GM03348 (cell line): Measurements from ENCODE around the gene FAM50A.

Experiments used
- DNase-seq: peaks from one replicate; pipeline ENCODE4 v3.0.0; 2012; ENCODE audit warnings: low spot score

FAM50A gene

DNA sequence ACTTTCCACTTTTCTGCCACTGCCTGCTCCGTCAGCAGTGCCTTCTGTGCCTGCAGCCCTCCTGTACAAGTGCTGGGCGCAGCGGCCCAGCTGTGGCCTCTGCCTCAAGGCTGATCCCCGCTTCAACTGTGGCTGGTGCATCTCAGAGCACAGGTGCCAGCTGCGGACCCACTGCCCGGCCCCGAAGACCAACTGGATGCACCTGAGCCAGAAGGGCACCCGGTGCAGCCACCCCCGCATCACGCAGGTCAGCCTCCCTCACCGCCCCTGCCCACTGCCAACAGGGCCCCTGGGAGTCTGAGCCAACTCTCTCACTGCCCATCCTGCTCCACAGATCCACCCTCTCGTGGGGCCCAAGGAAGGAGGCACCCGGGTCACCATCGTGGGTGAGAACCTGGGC, 21.7 kb downstream of the FAM50A start:
- no peak for DNase-seq

DNA sequence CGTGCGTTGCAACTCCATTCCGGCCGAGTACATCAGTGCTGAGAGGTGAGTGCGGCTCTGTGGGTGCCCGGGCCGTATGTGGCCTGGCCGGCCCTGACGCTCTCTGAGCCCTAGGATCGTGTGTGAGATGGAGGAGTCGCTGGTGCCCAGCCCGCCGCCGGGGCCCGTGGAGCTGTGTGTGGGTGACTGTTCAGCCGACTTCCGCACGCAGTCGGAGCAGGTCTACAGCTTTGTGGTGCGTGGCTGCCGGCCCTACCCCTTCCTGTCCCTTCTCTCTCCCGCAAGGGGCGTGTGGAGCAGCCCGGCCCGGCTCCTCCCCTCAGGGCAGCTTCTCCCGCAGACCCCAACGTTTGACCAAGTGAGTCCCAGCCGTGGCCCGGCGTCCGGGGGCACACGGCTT, 22.1 kb downstream of the FAM50A start:
- no peak for DNase-seq

DNA sequence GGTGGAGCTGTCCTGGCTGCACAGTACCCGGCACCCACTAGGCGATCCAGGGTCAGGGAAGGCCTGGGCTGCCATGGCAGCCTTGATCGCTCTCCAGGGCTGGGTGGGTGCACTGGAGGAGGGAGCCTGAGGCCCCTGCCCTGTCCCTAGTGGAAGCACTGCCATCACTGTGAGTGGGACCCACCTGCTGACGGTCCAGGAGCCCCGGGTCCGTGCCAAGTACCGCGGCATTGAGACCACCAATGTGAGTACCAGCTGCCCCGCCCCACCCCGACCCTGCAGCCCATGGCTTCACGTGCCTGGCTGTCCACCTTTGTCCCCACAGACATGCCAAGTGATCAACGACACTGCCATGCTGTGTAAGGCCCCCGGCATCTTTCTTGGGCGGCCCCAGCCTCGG, 23.0 kb downstream of the FAM50A start:
- no peak for DNase-seq

- no peak for DNase-seq
Measured at GRCh38 chrX:154467556-154467955, 23.6 kb downstream of the FAM50A start.

DNA sequence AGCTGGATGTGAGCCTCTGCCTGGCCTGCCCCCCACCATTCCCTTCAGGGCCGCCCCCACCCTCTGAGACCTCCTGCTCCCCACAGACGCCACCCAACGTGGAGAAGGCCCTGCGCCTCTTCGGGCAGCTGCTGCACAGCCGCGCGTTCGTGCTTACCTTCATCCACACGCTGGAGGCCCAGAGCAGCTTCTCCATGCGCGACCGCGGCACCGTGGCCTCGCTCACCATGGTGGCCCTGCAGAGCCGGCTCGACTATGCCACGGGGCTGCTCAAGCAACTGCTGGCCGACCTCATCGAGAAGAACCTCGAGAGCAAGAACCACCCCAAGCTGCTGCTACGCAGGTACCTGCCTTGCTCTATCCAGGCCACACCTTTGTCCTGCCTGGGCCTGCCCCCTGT, 24.3 kb downstream of the FAM50A start:
- DNase-seq, result no peak

DNA sequence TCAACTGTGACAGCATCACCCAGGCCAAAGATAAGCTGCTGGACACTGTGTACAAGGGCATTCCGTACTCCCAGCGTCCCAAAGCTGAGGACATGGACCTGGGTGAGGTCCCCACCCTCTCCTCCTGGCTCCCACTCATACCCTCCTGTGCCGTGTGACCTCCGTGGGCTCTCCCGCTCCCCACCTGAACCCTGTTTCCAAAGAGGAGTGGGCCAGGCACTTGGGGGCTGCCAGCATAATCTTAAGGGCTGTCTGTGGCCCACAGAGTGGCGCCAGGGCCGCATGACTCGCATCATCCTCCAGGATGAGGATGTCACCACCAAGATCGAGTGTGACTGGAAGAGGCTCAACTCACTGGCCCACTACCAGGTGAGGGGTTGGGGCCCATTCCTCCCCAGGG, 25.2 kb downstream of the FAM50A start:
- no peak for DNase-seq

DNA sequence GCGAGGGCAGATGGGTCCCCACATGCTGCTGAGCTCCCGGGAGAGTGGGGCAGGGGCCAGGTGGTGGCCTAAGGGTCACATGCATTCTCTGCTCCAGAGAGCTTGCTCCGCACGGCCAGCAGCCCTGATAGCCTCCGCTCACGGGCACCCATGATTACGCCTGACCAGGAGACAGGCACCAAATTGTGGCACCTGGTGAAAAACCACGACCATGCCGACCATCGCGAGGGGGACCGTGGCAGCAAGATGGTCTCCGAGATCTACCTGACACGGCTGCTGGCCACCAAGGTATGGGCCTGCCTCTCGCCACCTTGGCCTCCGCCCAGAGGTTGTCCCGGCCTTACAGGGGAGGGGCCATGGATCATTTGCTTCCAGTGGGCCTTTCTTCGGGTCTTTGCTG, 25.9 kb downstream of the FAM50A start:
- no peak for DNase-seq

- DNase-seq, result no peak
Measured at GRCh38 chrX:154470434-154470833, 26.5 kb downstream of the FAM50A start.

DNA sequence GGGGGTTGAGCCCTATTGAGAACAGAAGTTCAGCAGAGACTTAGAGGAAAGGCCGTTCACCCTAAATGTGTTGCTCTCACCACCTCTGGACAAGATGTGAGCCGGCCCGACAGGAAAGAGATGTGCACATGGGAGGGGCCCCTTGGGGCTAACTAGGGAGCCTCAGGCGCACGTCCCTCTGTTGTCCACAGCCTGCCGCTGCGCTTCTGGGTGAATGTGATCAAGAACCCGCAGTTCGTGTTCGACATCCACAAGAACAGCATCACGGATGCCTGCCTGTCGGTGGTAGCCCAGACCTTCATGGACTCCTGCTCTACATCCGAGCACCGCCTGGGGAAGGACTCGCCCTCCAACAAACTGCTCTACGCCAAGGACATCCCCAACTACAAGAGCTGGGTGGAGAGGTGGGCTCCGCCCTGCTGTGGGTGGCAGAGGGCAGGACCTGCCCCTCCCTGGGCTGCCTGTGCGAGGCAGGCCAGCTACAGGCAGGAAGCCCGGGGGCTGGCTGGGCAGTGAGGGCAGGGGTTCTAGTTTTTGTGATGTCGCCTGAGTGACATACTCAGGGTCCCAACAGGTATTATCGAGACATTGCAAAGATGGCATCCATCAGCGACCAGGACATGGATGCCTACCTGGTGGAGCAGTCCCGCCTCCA, 27.1 kb downstream of the FAM50A start:
- no peak for DNase-seq

- DNase-seq, result no peak
Measured at GRCh38 chrX:154471839-154472684, 28.1 kb downstream of the FAM50A start.

DNA sequence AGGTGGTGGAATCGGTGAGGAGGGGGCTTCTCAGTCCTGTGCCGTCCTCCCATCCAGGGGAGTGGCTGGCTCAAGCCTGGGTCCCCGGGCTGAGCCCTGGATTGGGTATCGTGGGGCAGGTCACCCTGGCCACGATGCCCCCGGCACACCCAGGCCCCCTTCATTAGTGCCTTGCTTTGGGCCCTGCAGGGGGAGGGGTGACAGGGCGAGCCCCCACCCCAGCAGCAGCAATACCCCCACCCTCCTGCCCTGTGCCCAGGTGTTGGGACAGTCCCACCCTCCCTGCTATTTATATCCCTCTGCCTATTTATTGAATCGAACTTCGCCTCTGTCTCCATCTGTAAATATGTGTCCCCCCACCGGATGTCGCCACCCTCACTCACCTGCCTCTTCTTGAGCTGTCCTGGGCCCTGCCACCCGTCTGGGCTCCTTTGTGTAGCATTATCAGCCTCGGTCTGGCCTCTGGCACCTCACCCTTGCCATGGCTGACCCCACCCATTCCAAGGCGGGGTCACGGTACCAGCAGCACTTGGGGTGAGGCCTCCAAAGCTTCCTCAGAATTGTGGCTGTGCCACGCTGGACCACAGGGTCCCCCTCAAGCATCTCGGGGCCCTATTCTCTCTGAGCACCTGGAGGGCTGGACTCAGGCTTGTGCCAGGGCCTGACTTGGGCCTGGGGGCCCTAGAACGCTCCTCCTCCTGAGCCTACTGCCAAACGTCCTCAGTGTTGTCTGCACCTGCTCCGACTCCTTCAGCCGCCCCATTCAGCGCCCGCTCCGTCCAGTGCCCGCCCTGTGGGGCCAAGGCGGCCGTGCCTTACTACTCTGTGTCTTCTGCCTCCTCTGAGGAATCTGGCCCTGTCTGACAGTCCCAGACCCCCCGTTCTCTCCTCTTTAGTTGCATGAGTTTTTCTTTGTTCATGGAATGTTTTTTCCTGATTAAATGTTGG, 29.0 kb downstream of the FAM50A start:
- no peak for DNase-seq

DNA sequence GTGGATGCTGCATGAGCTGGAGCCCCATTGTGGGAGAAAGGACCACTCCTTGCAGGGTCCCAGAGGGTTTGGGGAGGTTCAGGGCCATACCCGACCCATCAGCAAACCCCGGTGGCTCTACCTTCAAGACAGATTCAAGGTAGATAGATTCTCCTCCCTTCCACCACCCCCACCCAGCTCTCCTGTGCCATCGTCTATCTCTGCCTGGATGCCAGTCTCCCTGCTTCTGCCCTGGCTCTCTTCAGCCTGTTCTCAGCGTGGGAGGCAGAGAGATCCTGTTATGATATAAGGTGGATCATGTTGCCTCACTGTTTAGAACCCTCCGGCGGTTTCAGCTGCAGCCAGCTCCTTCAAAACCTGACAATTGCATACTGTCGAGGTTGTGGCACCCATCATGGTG, 29.7 kb downstream of the FAM50A start:
- no peak for DNase-seq

DNA sequence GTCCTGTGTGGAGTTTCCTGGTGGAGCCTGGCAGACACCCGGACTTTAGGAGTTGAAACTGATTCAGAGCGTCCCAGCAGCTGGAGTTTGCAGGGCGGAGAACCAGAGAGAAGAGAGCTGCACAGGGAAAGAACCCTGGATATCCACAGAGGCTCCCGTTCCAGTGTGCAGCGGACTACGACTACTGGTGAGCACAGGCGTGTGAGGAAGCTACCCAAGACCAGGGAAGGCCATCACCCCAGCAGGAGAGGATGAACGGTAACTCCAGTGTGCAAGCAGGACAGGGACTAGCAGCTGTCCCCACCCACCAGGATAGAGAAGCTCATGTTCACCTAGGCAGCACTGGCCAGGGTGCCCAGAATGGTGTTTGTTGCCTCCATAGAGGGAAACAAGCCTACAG, 32.9 kb downstream of the FAM50A start:
- DNase-seq, result no peak

DNA sequence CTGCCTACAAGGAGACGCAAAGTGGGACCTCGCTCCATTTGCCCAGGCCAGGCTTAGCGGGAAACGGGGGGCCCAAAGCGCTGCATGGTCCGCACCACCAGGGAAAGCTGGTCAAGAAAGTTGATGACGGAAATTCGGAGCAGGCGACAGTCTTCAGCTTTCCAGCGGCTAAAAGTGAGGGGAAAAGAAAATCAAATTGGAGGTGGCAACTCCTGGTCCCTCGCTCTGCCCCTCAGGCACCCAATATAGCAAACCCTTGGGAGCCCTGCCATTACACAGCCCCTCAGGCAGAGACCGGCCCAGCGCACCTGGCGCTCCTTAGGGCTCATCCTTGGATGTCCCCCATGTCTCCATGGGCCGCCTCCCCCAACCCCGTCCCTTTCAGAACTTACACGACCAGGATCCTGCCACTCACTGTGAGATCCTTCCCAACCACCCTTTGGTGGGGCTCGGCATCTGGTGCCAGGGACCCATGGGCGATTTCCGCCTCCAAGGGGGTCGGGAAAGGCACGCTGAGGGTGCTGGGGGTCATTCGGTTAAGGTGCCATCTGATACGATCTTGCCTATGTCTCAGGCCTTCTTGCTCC, 34.0 kb downstream of the FAM50A start:
- no peak for DNase-seq

DNA sequence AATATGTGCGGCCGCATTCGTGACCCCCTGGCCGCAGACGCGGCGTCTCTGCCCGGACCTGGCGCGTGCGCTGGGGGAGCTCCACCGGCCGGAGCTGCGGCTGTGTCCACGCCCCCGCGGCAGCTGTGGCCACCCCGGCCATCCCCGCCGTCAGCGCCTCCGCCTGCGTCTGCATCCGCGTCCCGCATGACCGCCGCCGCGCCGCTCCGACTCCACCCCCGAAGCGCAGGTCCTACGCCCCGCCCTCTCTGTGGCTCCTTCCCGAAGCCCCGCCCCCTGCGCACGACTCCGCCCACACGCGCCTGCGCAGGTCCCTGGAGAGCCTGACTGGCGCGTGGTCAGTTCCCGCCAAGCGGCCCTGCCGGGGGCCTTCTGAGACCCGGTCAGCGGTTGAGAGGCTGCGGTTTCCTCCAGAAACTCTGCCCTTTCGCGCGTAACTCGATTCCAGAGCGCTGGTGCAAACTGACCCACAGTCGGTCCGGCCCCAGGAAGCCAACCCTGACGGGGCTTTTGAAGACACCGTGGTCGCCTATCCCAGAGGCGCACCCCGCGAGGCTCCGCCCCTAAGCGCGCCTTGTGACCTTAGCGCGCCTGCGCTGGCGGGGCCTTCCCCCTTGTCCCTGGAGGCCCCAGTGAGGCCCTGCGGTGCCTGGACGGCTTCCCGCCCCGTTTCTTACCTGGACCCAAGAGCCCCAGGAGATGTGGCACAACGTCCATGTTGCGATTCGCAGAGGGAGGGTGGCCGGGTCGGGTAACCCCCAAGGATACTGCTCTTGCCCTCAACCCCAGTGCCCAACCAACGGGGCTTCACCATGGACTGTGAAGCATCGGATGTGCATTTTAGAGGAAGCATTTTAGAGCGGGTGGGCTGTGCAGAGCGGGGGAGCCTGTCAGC, 35.0 kb downstream of the FAM50A start, which contains the start of gene LAGE3:
Gene LAGE3, minus strand, starts transcription at position 554 of the 895 bp plus-strand sequence. Its CDS starts 366 bp downstream, at position 188.
- peak; percentile 94 for DNase-seq

GRCh38 chrX:154481195-154481594, 37.3 kb downstream of the FAM50A start:
- DNase-seq, result no peak

DNA sequence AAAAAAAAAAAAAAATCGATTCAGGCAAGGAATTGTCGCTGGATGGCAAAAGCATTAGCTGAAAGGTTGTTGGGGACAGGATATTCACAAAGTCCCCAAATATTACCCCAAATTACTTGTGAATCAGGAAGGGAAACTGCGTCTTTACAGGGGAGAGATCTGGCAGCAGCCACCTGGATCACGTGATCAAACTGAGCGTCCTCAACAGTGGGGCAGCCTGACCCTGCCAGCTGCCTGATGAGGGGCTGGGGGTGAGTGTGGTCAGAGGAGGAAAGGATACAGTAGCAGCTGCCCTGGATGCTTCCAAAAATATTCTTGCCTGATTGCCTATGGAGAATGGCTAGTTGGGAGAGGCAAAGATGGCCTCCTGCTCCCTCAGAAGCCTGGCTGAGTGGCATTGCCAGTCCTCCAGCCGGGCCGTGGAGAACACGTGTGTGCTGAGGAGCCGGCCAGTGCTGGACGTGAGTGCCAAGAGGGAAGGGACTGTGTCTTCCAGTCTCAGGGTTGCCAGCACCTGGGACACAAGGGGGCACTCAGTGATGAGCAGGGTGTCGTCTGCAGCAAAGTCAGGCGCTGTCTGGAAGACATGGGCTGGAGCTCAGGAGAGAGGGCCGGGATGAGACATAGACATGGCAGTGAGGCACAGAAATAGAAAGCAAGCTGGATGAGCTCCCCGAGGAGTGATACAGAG, 38.1 kb downstream of the FAM50A start:
- DNase-seq, result no peak

DNA sequence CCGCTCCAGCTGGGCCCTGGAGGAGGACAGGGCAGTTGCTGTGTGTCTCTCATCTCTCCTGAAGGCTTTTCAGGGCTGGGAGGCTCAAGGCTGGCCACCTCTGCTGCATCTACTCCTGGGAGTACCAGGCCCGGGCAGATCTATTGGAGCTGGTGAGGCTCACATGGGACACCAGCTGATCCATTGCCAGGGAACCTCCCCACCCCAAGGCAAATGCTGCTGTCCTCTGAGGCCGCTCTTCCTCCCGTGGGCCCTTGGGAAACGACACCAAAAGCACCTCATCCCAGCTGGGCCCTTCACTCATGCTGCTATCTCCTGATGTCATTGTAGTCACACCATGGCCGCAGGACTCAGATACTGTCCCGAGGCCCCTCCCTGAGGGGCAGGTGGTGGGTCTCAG, 38.8 kb downstream of the FAM50A start:
- DNase-seq, result no peak

DNA sequence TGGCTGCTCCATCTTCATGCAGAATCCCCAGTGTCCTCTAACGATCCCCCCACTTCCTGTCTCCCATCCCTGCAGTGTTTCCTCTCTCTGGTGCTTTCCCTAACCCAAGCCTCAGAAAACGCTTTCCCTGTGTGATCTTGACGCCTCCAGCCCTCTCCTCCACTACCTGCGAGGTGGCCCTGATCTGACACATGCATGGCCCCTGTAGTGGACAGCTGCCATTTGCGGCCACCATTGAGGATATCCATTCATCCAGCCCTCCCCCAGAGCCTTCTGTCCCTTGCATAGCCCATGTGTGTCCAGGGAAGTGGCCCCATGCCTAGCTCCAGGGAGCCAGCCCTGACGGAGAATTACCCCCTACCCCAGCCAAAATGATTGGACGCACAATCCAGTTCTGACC, 39.4 kb downstream of the FAM50A start:
- no peak for DNase-seq
